HG02610 (cell line): ENCODE results near the gene SLC33A1.

Experiments used
- ATAC-seq: cut with Tn5 transposase; IDR thresholded peaks from one replicate; pipeline ENCODE4 v1.9.1; 2021; ENCODE audit warnings: mild to moderate bottlenecking, moderate library complexity; ENCODE audit not compliant: unreplicated experiment

The SLC33A1 gene

DNA sequence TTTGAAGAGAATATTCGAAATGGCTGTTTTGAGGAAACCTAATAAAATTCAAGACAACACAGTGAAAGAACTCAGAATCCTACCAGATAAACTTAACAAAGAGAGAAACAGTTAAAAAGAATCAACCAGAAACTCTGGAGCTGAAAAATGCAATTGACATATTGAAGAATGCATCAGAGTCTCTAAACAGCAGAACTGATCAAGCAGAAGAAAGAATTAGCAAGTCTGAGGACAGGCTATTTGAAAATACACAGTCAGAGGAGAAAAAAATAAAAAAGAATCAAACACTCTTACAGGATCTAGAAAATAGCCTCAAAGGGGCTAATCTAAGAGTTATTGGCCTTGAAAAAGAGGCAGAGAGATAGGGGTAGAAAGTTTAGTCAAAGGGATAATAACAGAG lies 61.7 kb downstream of the SLC33A1 start:
- ATAC-seq = no peak

DNA sequence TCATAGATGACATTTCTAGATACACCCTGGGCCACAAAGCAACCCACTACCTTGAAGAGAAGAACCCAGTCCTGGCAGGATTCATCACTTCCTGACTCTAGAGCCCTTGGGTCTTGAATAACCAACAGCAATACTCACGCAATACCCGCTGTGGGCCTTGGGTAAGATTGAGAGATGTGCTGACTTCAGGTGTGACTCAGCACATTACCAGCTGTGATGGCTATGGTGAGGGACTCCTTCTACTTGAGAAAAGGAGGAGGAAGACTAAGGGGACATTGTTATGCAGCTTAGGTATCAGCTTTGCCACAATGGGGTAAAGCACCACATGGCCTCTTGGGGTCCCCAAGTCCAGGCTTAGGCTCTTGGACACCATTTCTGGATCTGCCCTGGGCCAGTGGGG lies 63.0 kb downstream of the SLC33A1 start:
- ATAC-seq = no peak

DNA sequence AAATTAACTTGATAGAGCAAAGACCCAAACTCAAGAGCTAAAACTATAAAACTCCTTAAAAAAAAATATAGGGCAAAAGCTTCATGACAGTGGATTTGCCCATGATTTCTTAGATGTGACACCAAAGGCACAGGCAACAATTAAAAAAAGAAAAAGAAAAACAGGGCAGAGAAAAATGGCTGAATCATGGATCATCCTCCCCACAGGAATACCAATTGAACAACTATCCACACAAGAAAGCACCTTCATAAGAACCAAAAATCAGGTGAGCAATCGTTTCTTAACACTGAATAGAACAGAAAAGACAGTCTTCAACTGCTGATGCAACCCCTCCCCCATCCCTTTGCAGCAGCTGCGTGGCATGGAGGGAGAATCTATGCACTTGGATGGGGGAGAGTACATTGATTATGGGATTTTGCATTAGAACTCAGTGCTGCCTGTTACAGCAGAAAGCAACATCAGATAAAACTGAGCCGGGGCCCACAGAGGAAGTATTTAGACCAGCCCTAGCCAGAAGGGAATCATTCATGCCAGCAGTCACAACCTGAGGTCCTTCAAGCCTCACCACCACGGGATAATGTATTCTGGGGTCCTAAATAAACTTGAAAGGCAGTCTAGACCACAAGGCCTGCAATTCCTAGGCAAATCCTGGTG lies 63.8 kb downstream of the SLC33A1 start:
- ATAC-seq = no peak

DNA sequence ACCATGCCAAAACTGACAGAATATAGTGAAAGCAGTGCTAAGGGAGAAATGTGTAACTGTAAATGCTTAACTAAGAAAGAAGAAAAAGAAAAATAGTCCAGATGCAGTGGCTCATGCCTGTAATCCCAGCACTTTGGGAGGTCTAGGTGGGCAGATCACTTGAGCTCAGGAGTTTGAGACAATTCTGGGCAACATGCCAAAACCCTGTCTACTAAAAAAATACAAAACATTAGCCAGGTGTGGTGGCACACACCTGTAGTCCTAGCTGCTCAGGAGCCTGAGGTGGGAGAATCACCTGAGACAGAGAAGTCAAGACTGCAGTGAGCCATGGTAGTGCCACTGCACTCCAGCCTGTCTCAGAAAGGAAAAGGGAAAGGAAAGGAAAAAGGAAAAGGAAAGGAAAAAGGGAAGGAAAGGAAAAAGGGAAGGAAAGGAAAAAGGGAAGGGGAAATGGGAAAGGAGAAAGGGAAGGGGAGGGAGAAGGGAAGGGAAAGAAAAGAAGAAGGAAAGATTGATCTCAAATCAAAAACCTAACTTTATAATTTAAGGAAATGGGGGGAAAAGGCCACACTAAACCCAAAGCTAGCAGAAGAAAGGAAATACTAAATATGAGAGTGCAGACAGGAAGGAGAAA lies 68.4 kb downstream of the SLC33A1 start:
- no peak for ATAC-seq

DNA sequence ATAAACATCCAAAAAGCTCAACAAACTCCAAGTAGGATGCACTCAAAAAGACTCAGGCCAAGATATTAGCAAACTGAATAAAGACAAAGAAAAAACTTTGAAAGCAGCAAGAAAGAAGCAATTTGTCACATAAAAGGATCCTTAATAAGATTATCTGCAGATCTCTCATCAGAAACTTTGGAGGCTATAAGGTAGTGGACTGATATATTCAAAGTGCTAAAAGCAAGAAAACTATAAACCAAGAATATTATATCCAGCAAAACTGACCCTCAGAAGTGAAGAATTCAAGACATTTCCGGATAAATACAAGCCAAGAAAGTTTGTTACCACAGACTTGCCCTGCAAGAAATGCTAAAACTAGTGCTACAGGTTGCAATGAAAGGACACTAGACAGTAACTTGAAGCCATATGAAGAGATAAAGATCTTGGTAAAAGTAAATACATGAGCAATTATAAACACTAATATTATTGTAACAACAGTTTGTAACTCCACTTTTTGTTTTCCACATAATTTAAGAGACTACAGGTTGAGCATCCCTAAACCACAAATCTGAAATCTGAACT lies 71.8 kb downstream of the SLC33A1 start:
- no peak for ATAC-seq

DNA sequence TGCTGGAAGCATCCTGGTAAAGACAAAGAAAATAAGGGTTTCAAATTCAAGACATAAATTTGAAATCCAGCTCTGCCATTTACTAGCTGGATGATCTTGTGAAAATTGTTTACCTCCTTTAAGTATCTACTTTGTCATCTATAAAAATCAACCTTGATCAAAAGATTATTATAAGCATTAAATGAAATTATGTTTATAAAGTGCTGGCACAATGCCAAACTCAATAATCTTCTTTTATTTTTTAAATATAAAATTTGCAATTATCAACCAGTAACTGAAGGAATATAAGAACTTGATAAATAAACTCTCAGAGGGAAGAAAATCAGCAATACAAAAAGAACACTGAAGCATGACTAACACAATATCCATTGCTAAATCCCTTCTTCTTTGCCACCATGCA lies 73.9 kb downstream of the SLC33A1 start:
- ATAC-seq = no peak

DNA sequence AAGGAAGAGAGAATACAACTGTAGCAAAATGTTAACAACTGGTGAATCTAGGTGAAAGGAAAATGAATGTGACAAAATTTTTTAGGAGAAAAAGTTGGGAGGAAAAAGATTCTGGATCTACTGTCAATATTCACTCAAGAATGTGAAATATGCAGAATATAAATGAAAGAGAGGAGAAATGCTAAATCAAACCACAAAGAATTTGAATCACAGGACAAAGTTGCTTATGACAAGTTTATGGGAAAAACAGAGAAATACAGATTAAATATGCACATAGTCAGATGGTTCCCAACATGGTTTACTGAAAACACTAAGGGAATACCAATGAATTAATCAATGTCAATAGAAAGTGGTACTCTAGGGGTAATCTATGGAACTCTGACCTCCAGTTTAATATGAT lies 75.8 kb downstream of the SLC33A1 start:
- no peak for ATAC-seq

DNA sequence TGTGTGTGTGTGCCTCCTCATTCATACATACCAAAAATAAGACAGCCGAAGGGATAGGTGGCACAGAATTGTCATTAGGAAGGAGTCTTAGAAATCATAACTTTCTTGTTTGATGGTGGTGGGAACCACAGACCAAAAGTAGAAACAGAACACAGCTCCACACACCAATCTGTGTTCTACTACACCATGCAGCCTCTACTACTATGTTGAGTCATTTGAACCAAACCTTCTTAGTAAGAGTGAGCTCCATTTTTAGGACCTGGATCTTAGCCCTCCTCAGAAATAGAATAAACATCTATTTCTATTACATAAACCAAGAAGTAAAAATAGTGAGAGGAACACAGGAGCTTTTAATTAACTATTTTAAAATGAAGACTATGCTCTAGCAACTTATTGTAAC lies 81.4 kb downstream of the SLC33A1 start:
- peak; percentile 66 for ATAC-seq

DNA sequence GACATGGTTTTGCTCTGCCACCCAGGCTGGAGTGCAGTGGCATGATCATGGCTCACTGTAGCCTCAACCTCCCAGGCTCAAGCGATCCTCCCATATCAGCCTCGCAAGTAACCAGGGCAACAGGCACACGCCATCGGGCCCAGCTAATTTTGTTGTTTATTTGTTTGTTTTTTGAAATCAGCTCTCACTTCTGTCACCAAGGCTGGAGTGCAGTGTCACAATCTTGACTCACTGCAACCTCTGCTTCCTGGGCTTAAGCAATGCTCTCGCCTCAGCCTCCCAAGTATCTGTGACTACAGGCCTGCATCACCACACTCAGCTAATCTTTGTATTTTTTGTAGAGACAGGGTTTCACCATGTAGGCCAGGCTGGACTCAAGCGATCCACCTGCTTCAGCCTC lies 83.1 kb downstream of the SLC33A1 start:
- ATAC-seq = no peak
